WTC11 (cell line): Measurements from ENCODE around the gene GFRA1. TPM values are rescaled to one million over a fixed set of nuclear protein-coding genes. Genes with fewer than 3 reads are reported as not detected.

Experiments
- ATAC-seq: fragments of 200-7000 bp; cut with Tn5 transposase; 2 replicates; pipeline ENCODE4 v1.10.0; 2021; ENCODE audit warnings: mild to moderate bottlenecking, moderate library complexity
- CTCF ChIA-PET: fragments of 300-600 bp; sonication (Branson Sonifier 250); formaldehyde crosslinking; loops from one replicate; lab custom pipeline; 2021; ENCODE audit warnings: antibody characterized with exemption; lab: Charles Lee
- POLR2A ChIA-PET: fragments of 350-600 bp; sonication (Branson Sonifier 250); formaldehyde crosslinking; loops from one replicate; lab custom pipeline; 2021; ENCODE audit warnings: antibody characterized with exemption; lab: Charles Lee
- DNase-seq: peaks from one replicate; pipeline ENCODE4 v3.0.0; 2021; ENCODE audit warnings: low spot score
- H3K27ac Mint-ChIP-seq: 2 replicates; pipeline ENCODE4 v1.8.0; 2021; ENCODE audit warnings: mixed read lengths
- H3K27me3 Mint-ChIP-seq: 2 replicates; pipeline ENCODE4 v1.8.0; 2021; ENCODE audit warnings: low read depth, mild to moderate bottlenecking, moderate library complexity, mixed read lengths
- H3K36me3 Mint-ChIP-seq: 2 replicates; pipeline ENCODE4 v1.8.0; 2021; ENCODE audit warnings: mixed read lengths
- H3K4me1 Mint-ChIP-seq: 2 replicates; pipeline ENCODE4 v1.8.0; 2022; ENCODE audit warnings: mixed read lengths
- H3K4me3 Mint-ChIP-seq: 2 replicates; pipeline ENCODE4 v1.8.0; 2021; ENCODE audit warnings: mild to moderate bottlenecking, moderate library complexity, mixed read lengths
- H3K9me3 Mint-ChIP-seq: 2 replicates; pipeline ENCODE4 v1.8.0; 2021; ENCODE audit warnings: mixed read lengths
- ATF2 ChIP-seq: sonication (generic); formaldehyde crosslinking; IDR thresholded peaks from 2 replicates; pipeline ENCODE4 v1.8.1; 2022; ENCODE audit warnings: low read depth, missing genetic modification reagents, borderline replicate concordance
- EMX1 ChIP-seq: fragments of 250-450 bp; sonication (Bioruptor Pico); IDR thresholded peaks from 2 replicates; pipeline ENCODE4 v1.8.0; 2021; ENCODE audit warnings: mild to moderate bottlenecking
- FOXP1 ChIP-seq: sonication (generic); formaldehyde crosslinking; IDR thresholded peaks from 2 replicates; pipeline ENCODE4 v1.8.0; 2022; ENCODE audit warnings: missing genetic modification reagents, mild to moderate bottlenecking, moderate library complexity, borderline replicate concordance
- JUN ChIP-seq: sonication (generic); formaldehyde crosslinking; IDR thresholded peaks from 2 replicates; pipeline ENCODE4 v1.8.0; 2023; ENCODE audit warnings: mild to moderate bottlenecking, missing genetic modification reagents
- KAT7 ChIP-seq: sonication (generic); formaldehyde crosslinking; IDR thresholded peaks from 2 replicates; pipeline ENCODE4 v1.8.1; 2023; ENCODE audit warnings: missing genetic modification reagents, mild to moderate bottlenecking, borderline replicate concordance
- MAX ChIP-seq: sonication (generic); formaldehyde crosslinking; IDR thresholded peaks from 2 replicates; pipeline ENCODE4 v1.8.0; 2022; ENCODE audit warnings: mild to moderate bottlenecking, missing genetic modification reagents
- NFATC4 ChIP-seq: fragments of 250-450 bp; sonication (Bioruptor Pico); IDR thresholded peaks from 2 replicates; pipeline ENCODE4 v1.9.0; 2021; ENCODE audit warnings: mild to moderate bottlenecking
- NFYB ChIP-seq: sonication (generic); formaldehyde crosslinking; conservative IDR thresholded peaks from 2 replicates; pipeline ENCODE4 v1.8.0; 2022; ENCODE audit warnings: low read depth, missing genetic modification reagents
- OVOL2 ChIP-seq: fragments of 250-450 bp; sonication (Bioruptor Pico); IDR thresholded peaks from 2 replicates; pipeline ENCODE4 v1.9.0; 2021; ENCODE audit warnings: mild to moderate bottlenecking, borderline replicate concordance
- PRRX2 ChIP-seq: fragments of 250-450 bp; sonication (Bioruptor Pico); IDR thresholded peaks from 2 replicates; pipeline ENCODE4 v1.8.0; 2021; ENCODE audit warnings: mild to moderate bottlenecking
- RELA ChIP-seq: sonication (generic); formaldehyde crosslinking; IDR thresholded peaks from 2 replicates; pipeline ENCODE4 v1.8.1; 2022; ENCODE audit warnings: missing genetic modification reagents, mild to moderate bottlenecking, borderline replicate concordance
- SMAD4 ChIP-seq: sonication (generic); formaldehyde crosslinking; IDR thresholded peaks from 2 replicates; pipeline ENCODE4 v1.8.0; 2022; ENCODE audit warnings: mild to moderate bottlenecking, missing genetic modification reagents
- SP1 ChIP-seq: sonication (generic); formaldehyde crosslinking; conservative IDR thresholded peaks from 2 replicates; pipeline ENCODE4 v1.8.1; 2022; ENCODE audit warnings: missing genetic modification reagents
- TCF7 ChIP-seq: sonication (generic); formaldehyde crosslinking; IDR thresholded peaks from 2 replicates; pipeline ENCODE4 v1.8.0; 2022; ENCODE audit warnings: mild to moderate bottlenecking, low read depth, missing genetic modification reagents, moderate library complexity
- USF1 ChIP-seq: sonication (generic); formaldehyde crosslinking; IDR thresholded peaks from 2 replicates; pipeline ENCODE4 v1.8.0; 2022; ENCODE audit warnings: mild to moderate bottlenecking, missing genetic modification reagents
- ZMAT4 ChIP-seq: fragments of 250-450 bp; sonication (Bioruptor Pico); IDR thresholded peaks from 2 replicates; pipeline ENCODE4 v1.9.0; 2021; ENCODE audit warnings: mild to moderate bottlenecking
- ZNF121 ChIP-seq: sonication (generic); formaldehyde crosslinking; IDR thresholded peaks from 2 replicates; pipeline ENCODE4 v1.8.0; 2023; ENCODE audit warnings: missing genetic modification reagents
- ZNF138 ChIP-seq: sonication (generic); formaldehyde crosslinking; conservative IDR thresholded peaks from 2 replicates; pipeline ENCODE4 v1.8.1; 2022; ENCODE audit warnings: mild to moderate bottlenecking, moderate library complexity, missing genetic modification reagents
- ZNF263 ChIP-seq: sonication (generic); formaldehyde crosslinking; IDR thresholded peaks from 2 replicates; pipeline ENCODE4 v1.8.1; 2022; ENCODE audit warnings: low read depth, mild to moderate bottlenecking, moderate library complexity, missing genetic modification reagents
- ZNF423 ChIP-seq: fragments of 250-450 bp; sonication (Bioruptor Pico); IDR thresholded peaks from 2 replicates; pipeline ENCODE4 v2.1.2; 2022; ENCODE audit warnings: mild to moderate bottlenecking, moderate library complexity
- total RNA-seq: library from RNA; stranded (reverse); gene quantifications from 3 replicates; pipeline ENCODE4 v1.2.3, GENCODE V29; 2021
- TF ChIP-seq, protein P1 (sequence below): sonication (generic); formaldehyde crosslinking; IDR thresholded peaks from 2 replicates; pipeline ENCODE4 v1.8.0; 2022; ENCODE audit warnings: mild to moderate bottlenecking, missing genetic modification reagents
- TF ChIP-seq, protein P2 (sequence below): sonication (generic); formaldehyde crosslinking; IDR thresholded peaks from 2 replicates; pipeline ENCODE4 v1.8.1; 2023; ENCODE audit warnings: mild to moderate bottlenecking, missing genetic modification reagents
- TF ChIP-seq, protein P3 (sequence below): sonication (generic); formaldehyde crosslinking; IDR thresholded peaks from 2 replicates; pipeline ENCODE4 v1.8.1; 2023; ENCODE audit warnings: mild to moderate bottlenecking, missing genetic modification reagents, moderate library complexity

Gene GFRA1
- total RNA-seq, 1 experiment from 2014 or later: 4.4 TPM

GRCh38 chr10:116082206-116082605 is 190.8 kb downstream of the GFRA1 start (continued):
- TF ChIP-seq ATF2 (no peak), OVOL2 (no peak), ZNF263 (no peak), MAX (CRISPR knock-in tag) (no peak)

- CTCF ChIA-PET: interaction anchor here (1.0 to 1.6 kb wide), 9 partner anchors 31 to 305 kb away, joined by 3 to 6 read pairs (median 3); partner anchors contain the start of gene GFRA1
- peaks cover 16% of the 10 kb centered on the region for H3K4me1 Mint-ChIP-seq
- H3K27me3 Mint-ChIP-seq: no peaks in the 10 kb centered on the region
Measured at GRCh38 chr10:116080553-116080952, 192.5 kb downstream of the GFRA1 start.

GRCh38 chr10:116079355-116079754 is 193.7 kb downstream of the GFRA1 start:
- H3K9me3 Mint-ChIP-seq: no peaks in the 10 kb centered on the region
- H3K4me1 Mint-ChIP-seq: peaks cover 16% of the 10 kb centered on the region
- ATAC-seq: no peak; the same call in 1 of the 2 replicates
- no peaks in the 10 kb centered on the region for H3K27me3 Mint-ChIP-seq
- TF ChIP-seq KAT7 (CRISPR knock-in tag) (no peak), ZMAT4 (CRISPR knock-in tag) (no peak), JUN (no peak), FOXP1 (no peak), SMAD4 (CRISPR knock-in tag) (no peak), ZNF423 (CRISPR knock-in tag) (no peak), TCF7 (CRISPR knock-in tag) (no peak), RELA (CRISPR knock-in tag) (no peak), NFYB (CRISPR knock-in tag) (no peak), SP1 (CRISPR knock-in tag) (no peak), ZNF138 (CRISPR knock-in tag) (no peak), ATF2 (no peak), NFATC4 (CRISPR knock-in tag) (no peak), PRRX2 (CRISPR knock-in tag) (no peak)
- TF ChIP-seq, protein P1, sequence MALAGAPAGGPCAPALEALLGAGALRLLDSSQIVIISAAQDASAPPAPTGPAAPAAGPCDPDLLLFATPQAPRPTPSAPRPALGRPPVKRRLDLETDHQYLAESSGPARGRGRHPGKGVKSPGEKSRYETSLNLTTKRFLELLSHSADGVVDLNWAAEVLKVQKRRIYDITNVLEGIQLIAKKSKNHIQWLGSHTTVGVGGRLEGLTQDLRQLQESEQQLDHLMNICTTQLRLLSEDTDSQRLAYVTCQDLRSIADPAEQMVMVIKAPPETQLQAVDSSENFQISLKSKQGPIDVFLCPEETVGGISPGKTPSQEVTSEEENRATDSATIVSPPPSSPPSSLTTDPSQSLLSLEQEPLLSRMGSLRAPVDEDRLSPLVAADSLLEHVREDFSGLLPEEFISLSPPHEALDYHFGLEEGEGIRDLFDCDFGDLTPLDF (CRISPR knock-in tag): no peak
- TF ChIP-seq, protein P2, sequence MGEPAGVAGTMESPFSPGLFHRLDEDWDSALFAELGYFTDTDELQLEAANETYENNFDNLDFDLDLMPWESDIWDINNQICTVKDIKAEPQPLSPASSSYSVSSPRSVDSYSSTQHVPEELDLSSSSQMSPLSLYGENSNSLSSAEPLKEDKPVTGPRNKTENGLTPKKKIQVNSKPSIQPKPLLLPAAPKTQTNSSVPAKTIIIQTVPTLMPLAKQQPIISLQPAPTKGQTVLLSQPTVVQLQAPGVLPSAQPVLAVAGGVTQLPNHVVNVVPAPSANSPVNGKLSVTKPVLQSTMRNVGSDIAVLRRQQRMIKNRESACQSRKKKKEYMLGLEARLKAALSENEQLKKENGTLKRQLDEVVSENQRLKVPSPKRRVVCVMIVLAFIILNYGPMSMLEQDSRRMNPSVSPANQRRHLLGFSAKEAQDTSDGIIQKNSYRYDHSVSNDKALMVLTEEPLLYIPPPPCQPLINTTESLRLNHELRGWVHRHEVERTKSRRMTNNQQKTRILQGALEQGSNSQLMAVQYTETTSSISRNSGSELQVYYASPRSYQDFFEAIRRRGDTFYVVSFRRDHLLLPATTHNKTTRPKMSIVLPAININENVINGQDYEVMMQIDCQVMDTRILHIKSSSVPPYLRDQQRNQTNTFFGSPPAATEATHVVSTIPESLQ: no peak
- TF ChIP-seq, all 79 proteins: peak for 0
- no peaks in the 10 kb centered on the region for H3K36me3 Mint-ChIP-seq
- DNase-seq: peak; percentile 22
- CTCF ChIA-PET: interaction anchor here (0.7 kb wide), 1 partner anchor 9 kb away, joined by 3 read pairs; no protein-coding TSS in a partner anchor
- POLR2A ChIA-PET: no interaction called here
- H3K4me3 Mint-ChIP-seq: no peak overlapping the region
- H3K27ac Mint-ChIP-seq: no peak overlapping the region

More at GRCh38 chr10:116080553-116080952, 192.5 kb downstream of the GFRA1 start:
- ATAC-seq (peak; percentile 96), DNase-seq (peak; percentile 18)
- TF ChIP-seq EMX1 (CRISPR knock-in tag) (no peak), USF1 (no peak), TCF7 (CRISPR knock-in tag) (no peak), ZNF121 (CRISPR knock-in tag) (no peak)
- TF ChIP-seq, protein P3, sequence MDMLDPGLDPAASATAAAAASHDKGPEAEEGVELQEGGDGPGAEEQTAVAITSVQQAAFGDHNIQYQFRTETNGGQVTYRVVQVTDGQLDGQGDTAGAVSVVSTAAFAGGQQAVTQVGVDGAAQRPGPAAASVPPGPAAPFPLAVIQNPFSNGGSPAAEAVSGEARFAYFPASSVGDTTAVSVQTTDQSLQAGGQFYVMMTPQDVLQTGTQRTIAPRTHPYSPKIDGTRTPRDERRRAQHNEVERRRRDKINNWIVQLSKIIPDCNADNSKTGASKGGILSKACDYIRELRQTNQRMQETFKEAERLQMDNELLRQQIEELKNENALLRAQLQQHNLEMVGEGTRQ (CRISPR knock-in tag): peak; percentile 60
- Mint-ChIP-seq H3K36me3 (no peaks in the 10 kb centered on the region), H3K9me3 (no peaks in the 10 kb centered on the region), H3K4me3 (no peak overlapping the region), H3K27ac (0 out of 2 replicates have a peak overlapping the region, but pooled peaks have one; percentile 38)
- POLR2A ChIA-PET: no interaction called here
